Smooth muscle cell (in vitro differentiated cells): ENCODE measurements around the gene DLGAP1. TPM values are rescaled to one million over a fixed set of nuclear protein-coding genes. Genes with fewer than 3 reads are reported as not detected.

ENCODE experiments used
- DNase-seq: peaks from one replicate; lab custom pipeline; 2025; ENCODE audit not compliant: unreplicated experiment; lab: John Stamatoyannopoulos, UW
- H2AFZ ChIP-seq: fragments of 200-600 bp; sonication (generic); 2 replicates; pipeline ENCODE4 v1.6.0; 2016; ENCODE audit warnings: antibody characterized with exemption, low read depth, mild to moderate bottlenecking
- H3F3A ChIP-seq: fragments of 200-600 bp; sonication (generic); 2 replicates; pipeline ENCODE4 v1.6.0; 2017; ENCODE audit warnings: antibody characterized with exemption, low read depth
- H3K27ac ChIP-seq: fragments of 200-600 bp; sonication (generic); 2 replicates; pipeline ENCODE4 v1.5.1; 2016; ENCODE audit warnings: low read depth, mild to moderate bottlenecking
- H3K27me3 ChIP-seq: fragments of 200-600 bp; sonication (generic); 2 replicates; pipeline ENCODE4 v1.6.1; 2016; ENCODE audit warnings: low read depth, mild to moderate bottlenecking
- H3K36me3 ChIP-seq: fragments of 200-600 bp; sonication (generic); 2 replicates; pipeline ENCODE4 v1.5.1; 2016; ENCODE audit warnings: low read depth
- H3K4me1 ChIP-seq: fragments of 200-600 bp; sonication (generic); 2 replicates; pipeline ENCODE4 v1.5.1; 2016; ENCODE audit warnings: low read depth
- H3K4me2 ChIP-seq: fragments of 200-600 bp; sonication (generic); 2 replicates; pipeline ENCODE4 v1.6.0; 2016; ENCODE audit warnings: mild to moderate bottlenecking
- H3K4me3 ChIP-seq: fragments of 200-600 bp; sonication (generic); 2 replicates; pipeline ENCODE4 v1.5.1; 2016; ENCODE audit warnings: mild to moderate bottlenecking
- H3K79me2 ChIP-seq: fragments of 200-600 bp; sonication (generic); 2 replicates; pipeline ENCODE4 v1.6.0; 2016; ENCODE audit warnings: low read depth, mild to moderate bottlenecking
- H3K9ac ChIP-seq: fragments of 200-600 bp; sonication (generic); 2 replicates; pipeline ENCODE4 v1.6.0; 2016; ENCODE audit warnings: low read depth
- H3K9me3 ChIP-seq: fragments of 200-600 bp; sonication (generic); replicated peaks from 2 replicates; pipeline ENCODE4 v1.5.1; 2016; ENCODE audit warnings: low read depth
- H4K20me1 ChIP-seq: fragments of 200-600 bp; sonication (generic); 2 replicates; pipeline ENCODE4 v1.6.0; 2016; ENCODE audit warnings: low read depth
- WGBS: methylation state at CpG from one replicate; pipeline ENCODE4 v1.1.7; 2016; ENCODE audit warnings: low lambda C conversion rate; 5-methylcytosine and 5-hydroxymethylcytosine counted together
- polyA plus RNA-seq: library from polyadenylated mRNA; unstranded; fragments of >200 nt; fragmentation: Nextera tagmentation; extraction: Ambion mirVana; gene quantifications from 2 replicates; pipeline ENCODE4 v1.2.1, GENCODE V29; 2016
- total RNA-seq: library from RNA; depleted of rRNA; stranded (reverse); fragments of >200 nt; gene quantifications from 2 replicates; pipeline ENCODE4 v1.2.3, GENCODE V29; 2014
- TF ChIP-seq, protein P1 (sequence below): fragments of 200-600 bp; sonication (generic); IDR thresholded peaks from 2 replicates; pipeline ENCODE4 v1.5.1; 2017; ENCODE audit warnings: borderline replicate concordance, mild to moderate bottlenecking, antibody characterized with exemption; ENCODE audit not compliant: insufficient read depth, poor library complexity, severe bottlenecking

The DLGAP1 gene
- total and polyA plus RNA-seq, 2 experiments from 2014 or later = 2.6 to 11.3 TPM

GRCh38 chr18:3759099-3759498 is 696.0 kb downstream of the DLGAP1 start:
- Histone ChIP-seq H3K4me2 (no peak overlapping the region), H3K9ac (no peak overlapping the region), H3K27me3 (no peaks in the 10 kb centered on the region), H2AFZ (no peak overlapping the region), H3K79me2 (no peaks in the 10 kb centered on the region), H3K9me3 (peaks cover 8% of the 10 kb centered on the region), H3K4me1 (no peaks in the 10 kb centered on the region), H3F3A (no peaks in the 10 kb centered on the region), H4K20me1 (no peaks in the 10 kb centered on the region), H3K27ac (no peak overlapping the region), H3K36me3 (no peaks in the 10 kb centered on the region), H3K4me3 (no peak overlapping the region)
- no peak for DNase-seq
- TF ChIP-seq, protein P1, sequence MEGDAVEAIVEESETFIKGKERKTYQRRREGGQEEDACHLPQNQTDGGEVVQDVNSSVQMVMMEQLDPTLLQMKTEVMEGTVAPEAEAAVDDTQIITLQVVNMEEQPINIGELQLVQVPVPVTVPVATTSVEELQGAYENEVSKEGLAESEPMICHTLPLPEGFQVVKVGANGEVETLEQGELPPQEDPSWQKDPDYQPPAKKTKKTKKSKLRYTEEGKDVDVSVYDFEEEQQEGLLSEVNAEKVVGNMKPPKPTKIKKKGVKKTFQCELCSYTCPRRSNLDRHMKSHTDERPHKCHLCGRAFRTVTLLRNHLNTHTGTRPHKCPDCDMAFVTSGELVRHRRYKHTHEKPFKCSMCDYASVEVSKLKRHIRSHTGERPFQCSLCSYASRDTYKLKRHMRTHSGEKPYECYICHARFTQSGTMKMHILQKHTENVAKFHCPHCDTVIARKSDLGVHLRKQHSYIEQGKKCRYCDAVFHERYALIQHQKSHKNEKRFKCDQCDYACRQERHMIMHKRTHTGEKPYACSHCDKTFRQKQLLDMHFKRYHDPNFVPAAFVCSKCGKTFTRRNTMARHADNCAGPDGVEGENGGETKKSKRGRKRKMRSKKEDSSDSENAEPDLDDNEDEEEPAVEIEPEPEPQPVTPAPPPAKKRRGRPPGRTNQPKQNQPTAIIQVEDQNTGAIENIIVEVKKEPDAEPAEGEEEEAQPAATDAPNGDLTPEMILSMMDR = no peak
- WGBS = 93% methylated on average over 2 of the region's 2 CpGs

DNA sequence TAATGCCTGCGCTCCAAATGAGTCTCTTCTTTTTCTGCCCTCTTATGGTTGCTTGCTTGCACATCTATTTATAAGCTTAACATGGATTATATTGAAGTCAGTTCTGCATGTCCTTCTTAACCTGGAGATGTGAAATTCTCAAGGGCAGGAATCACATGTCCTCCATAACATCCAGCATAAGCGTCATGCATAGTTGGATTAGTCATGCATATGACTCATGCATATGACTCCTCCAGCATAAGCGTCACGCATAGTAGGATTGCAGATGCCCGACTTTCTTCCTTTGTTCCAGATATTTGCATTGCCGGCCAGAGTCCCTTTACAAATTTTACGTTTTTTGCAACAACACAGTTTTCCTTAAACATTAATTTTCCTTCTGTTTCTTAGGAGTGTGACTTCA is 696.6 kb downstream of the DLGAP1 start:
- DNase-seq = no peak
- Histone ChIP-seq H3K27me3 (no peaks in the 10 kb centered on the region), H3F3A (no peaks in the 10 kb centered on the region), H3K4me2 (no peak overlapping the region), H3K9me3 (peaks cover 8% of the 10 kb centered on the region), H3K36me3 (no peaks in the 10 kb centered on the region), H3K9ac (no peak overlapping the region), H3K4me3 (no peak overlapping the region), H2AFZ (no peak overlapping the region), H4K20me1 (no peaks in the 10 kb centered on the region), H3K4me1 (no peaks in the 10 kb centered on the region), H3K79me2 (no peaks in the 10 kb centered on the region), H3K27ac (no peak overlapping the region)
- 75% methylated on average over 7 of the region's 7 CpGs for WGBS
- TF ChIP-seq, protein P1 = no peak

GRCh38 chr18:3757361-3757760 is 697.7 kb downstream of the DLGAP1 start:
- no peaks in the 10 kb centered on the region for H3K27me3 ChIP-seq
- WGBS = 93% methylated on average over 3 of the region's 3 CpGs
- H3F3A ChIP-seq = no peaks in the 10 kb centered on the region
- TF ChIP-seq, protein P1 = no peak
- DNase-seq = no peak
- H2AFZ ChIP-seq = no peak overlapping the region
- no peak overlapping the region for H3K4me3 ChIP-seq
- no peak overlapping the region for H3K27ac ChIP-seq
- no peak overlapping the region for H3K9ac ChIP-seq
- H3K9me3 ChIP-seq = peaks cover 8% of the 10 kb centered on the region
- no peaks in the 10 kb centered on the region for H3K79me2 ChIP-seq
- no peak overlapping the region for H3K4me2 ChIP-seq
- no peaks in the 10 kb centered on the region for H3K4me1 ChIP-seq
- H4K20me1 ChIP-seq = no peaks in the 10 kb centered on the region
- H3K36me3 ChIP-seq = no peaks in the 10 kb centered on the region

DNA sequence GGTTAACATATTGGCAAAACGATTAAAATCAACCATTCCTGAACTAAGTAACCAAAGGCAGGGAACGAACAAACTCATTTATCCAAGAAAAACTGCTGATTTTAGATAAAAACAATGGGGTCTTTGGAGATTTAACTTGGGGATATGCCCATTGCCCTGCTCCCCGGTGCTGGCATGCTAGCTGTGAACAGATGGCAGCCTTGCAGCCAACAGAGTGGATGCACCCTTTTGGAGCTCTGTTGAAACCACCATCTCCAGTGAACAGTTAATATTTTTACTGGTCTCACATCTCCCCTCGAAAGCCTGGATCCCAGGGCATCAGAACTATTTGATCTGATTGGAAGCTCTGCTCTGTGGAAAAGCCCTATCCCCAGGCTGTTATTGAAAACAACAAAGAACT is 702.0 kb downstream of the DLGAP1 start:
- Histone ChIP-seq H3K27ac (no peak overlapping the region), H3K9me3 (peaks cover 8% of the 10 kb centered on the region), H2AFZ (no peak overlapping the region), H3K79me2 (no peaks in the 10 kb centered on the region), H4K20me1 (no peaks in the 10 kb centered on the region), H3F3A (no peaks in the 10 kb centered on the region), H3K9ac (no peak overlapping the region), H3K27me3 (no peaks in the 10 kb centered on the region), H3K4me1 (no peaks in the 10 kb centered on the region), H3K36me3 (no peaks in the 10 kb centered on the region), H3K4me3 (no peak overlapping the region), H3K4me2 (no peak overlapping the region)
- DNase-seq = no peak
- TF ChIP-seq, protein P1 = no peak
- WGBS = 91% methylated on average over 4 of the region's 4 CpGs
